ENCODE results near the gene LECT2.

Gene LECT2

GRCh38 chr5:135898651-135899050 is 56.1 kb downstream of the LECT2 start:
- Histone ChIP-seq H3F3A (ENCODE audit: insufficient read depth, low read length) (no peaks in the 10 kb centered on the region), H3K27ac (ENCODE audit: low read length) (no peak overlapping the region), H3K4me1 (ENCODE audit: low read length) (no peaks in the 10 kb centered on the region), H4K20me1 (ENCODE audit: insufficient read depth, low read length) (no peaks in the 10 kb centered on the region), H3K9me2 (replicated peaks; ENCODE audit: insufficient read depth, low read length) (no peaks in the 10 kb centered on the region), H3K79me2 (ENCODE audit: low read length) (no peaks in the 10 kb centered on the region), H3K27me3 (replicated peaks; ENCODE audit: insufficient read depth, low read length) (no peaks in the 10 kb centered on the region), H3K9me3 (replicated peaks; ENCODE audit: insufficient read depth, low read length) (no peaks in the 10 kb centered on the region), H3K9ac (ENCODE audit: low read length) (no peak overlapping the region), H2AFZ (ENCODE audit: low read length) (no peak overlapping the region), H3K4me2 (ENCODE audit: low read depth, low read length) (no peak overlapping the region), H3K4me3 (ENCODE audit: low read length) (no peak overlapping the region), H3K36me3 (replicated peaks; ENCODE audit: insufficient read depth, low read length) (no peaks in the 10 kb centered on the region)
- TF ChIP-seq EZH2 (optimal IDR thresholded peaks at IDR 0.05; ENCODE audit: low read depth, low read length) (no peak), EZH2phosphoT487 (IDR thresholded peaks at IDR 0.05; ENCODE audit: low read length) (no peak), CTCF (IDR thresholded peaks at IDR 0.05; ENCODE audit: low read length) (no peak)
- no peak for DNase-seq

All from MM.1S (cell line).